Lung (tissue), 12 donors: ENCODE data around the gene SCAANT1. TPM values are rescaled to one million over a fixed set of nuclear protein-coding genes. Genes with fewer than 3 reads are reported as not detected.

Experiments used
- ATAC-seq: fragments of 200-7000 bp; cut with Tn5 transposase; one replicate; pipeline ENCODE4 v1.9.1; 2020; ENCODE audit warnings: moderate number of reproducible peaks; ENCODE audit not compliant: insufficient read depth, low FRiP score
- DNase-seq, 3 donors: peaks; one replicate each; pipeline ENCODE4 v3.0.0-alpha.2; 2013 to 2017
- H3K27ac ChIP-seq, 2 donors: one replicate each; pipeline ENCODE4 v1.5.1; 2013; ENCODE audit warnings: mild to moderate bottlenecking in 2 of 2, moderate library complexity in 2 of 2, control low read depth in 1 of 2, inconsistent platforms in 1 of 2, low read depth in 1 of 2, low read length in 1 of 2
- H3K27me3 ChIP-seq, 3 donors: one replicate each; pipeline ENCODE4 v1.5.1; 2013; ENCODE audit warnings: low read length in 2 of 3; ENCODE audit not compliant: control insufficient read depth in 3 of 3, insufficient read depth in 3 of 3
- H3K36me3 ChIP-seq, 4 donors: one replicate each; pipeline ENCODE4 v1.5.1; 2013; ENCODE audit warnings: low read length in 4 of 4, mild to moderate bottlenecking in 1 of 4, moderate library complexity in 1 of 4; ENCODE audit not compliant: control insufficient read depth in 4 of 4, insufficient read depth in 4 of 4
- H3K4me1 ChIP-seq, 5 donors: one replicate each; pipeline ENCODE4 v1.5.1; 2013; ENCODE audit warnings: low read length in 5 of 5, mild to moderate bottlenecking in 2 of 5, moderate library complexity in 1 of 5; ENCODE audit not compliant: control insufficient read depth in 5 of 5, insufficient read depth in 5 of 5
- H3K4me3 ChIP-seq: one replicate; pipeline ENCODE4 v1.5.1; 2013; ENCODE audit warnings: mild to moderate bottlenecking, control low read depth, moderate library complexity
- H3K9ac ChIP-seq, 2 donors: one replicate each; pipeline ENCODE4 v1.5.1; 2013; ENCODE audit warnings: low read length in 2 of 2, control low read depth in 1 of 2; ENCODE audit not compliant: insufficient read depth in 1 of 2
- H3K9me3 ChIP-seq, 4 donors: one replicate each; pipeline ENCODE4 v1.5.1; 2013; ENCODE audit warnings: low read length in 3 of 4, mild to moderate bottlenecking in 1 of 4, moderate library complexity in 1 of 4; ENCODE audit not compliant: control insufficient read depth in 4 of 4, insufficient read depth in 3 of 4
- WGBS, 2 donors: extraction: QIAGEN DNeasy Blood & Tissue Kit; methylation state at CpG; one replicate each; pipeline ENCODE4 v1.1.7; 2013; 5-methylcytosine and 5-hydroxymethylcytosine counted together
- polyA plus RNA-seq, 2 donors: library from polyadenylated mRNA; stranded (reverse); fragments of 200-250 nt; gene quantifications; one replicate each; pipeline ENCODE4 v1.2.1, GENCODE V29; 2013
- total RNA-seq, 2 donors: library from RNA; depleted of rRNA in 1 of 2; stranded (reverse); fragments of >200 nt in 1 of 2; gene quantifications; one replicate each; pipeline ENCODE4 v1.2.1, GENCODE V29; 2014 to 2021
- TF ChIP-seq, protein P1 (sequence below): IDR thresholded peaks from 2 replicates; pipeline ENCODE4 v1.5.1; 2012; ENCODE audit warnings: mild to moderate bottlenecking; ENCODE audit errors: control extremely low read depth, extremely low read depth
- donor health status: control.
- donor health status: control.
- donor health status: Bipolar disorder and iron deficiency.
- donor health status: healthy.
- donor health status: DM: yes; HTN: yes; CAD: no.

The SCAANT1 gene
- total and polyA plus RNA-seq, 4 donors, result not detected

DNA sequence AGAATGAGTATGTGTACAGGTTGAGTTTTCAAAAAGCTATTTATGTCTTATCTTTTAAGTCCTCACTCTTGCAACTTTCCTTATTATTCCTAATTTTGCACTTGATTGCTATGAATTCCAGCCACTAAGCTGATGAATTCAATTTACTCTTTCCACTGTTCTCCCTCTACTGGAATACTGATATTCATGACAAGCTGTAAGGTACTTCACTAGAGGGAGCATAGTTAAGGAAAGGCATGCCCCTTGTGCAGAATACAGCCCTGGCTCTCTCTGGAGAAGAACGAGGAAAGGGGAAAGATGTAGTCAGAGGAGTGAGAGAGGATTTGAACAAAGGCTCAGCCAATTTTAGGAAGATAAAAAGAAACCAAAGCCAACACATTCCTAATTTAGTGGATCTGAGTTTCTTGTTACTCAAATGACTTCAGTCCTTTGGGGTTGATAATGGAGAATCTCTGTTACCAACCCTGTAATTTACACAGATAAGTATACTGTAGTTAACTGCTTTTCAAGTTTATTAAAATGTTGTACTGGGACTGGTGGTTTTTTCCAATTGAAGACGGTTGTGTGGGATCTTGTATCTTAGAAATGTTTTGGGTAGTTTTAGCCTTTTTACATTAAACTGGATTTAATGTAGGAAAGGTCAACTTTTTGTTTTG is 4.0 kb downstream of the SCAANT1 start:
- TF ChIP-seq, protein P1, sequence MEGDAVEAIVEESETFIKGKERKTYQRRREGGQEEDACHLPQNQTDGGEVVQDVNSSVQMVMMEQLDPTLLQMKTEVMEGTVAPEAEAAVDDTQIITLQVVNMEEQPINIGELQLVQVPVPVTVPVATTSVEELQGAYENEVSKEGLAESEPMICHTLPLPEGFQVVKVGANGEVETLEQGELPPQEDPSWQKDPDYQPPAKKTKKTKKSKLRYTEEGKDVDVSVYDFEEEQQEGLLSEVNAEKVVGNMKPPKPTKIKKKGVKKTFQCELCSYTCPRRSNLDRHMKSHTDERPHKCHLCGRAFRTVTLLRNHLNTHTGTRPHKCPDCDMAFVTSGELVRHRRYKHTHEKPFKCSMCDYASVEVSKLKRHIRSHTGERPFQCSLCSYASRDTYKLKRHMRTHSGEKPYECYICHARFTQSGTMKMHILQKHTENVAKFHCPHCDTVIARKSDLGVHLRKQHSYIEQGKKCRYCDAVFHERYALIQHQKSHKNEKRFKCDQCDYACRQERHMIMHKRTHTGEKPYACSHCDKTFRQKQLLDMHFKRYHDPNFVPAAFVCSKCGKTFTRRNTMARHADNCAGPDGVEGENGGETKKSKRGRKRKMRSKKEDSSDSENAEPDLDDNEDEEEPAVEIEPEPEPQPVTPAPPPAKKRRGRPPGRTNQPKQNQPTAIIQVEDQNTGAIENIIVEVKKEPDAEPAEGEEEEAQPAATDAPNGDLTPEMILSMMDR, result no peak
- peaks cover 0 to 35% (median 10%) of the 10 kb centered on the region in 5 donors for H3K4me1 ChIP-seq
- peaks cover 0 to 12% (median 0%) of the 10 kb centered on the region in 4 donors for H3K36me3 ChIP-seq
- H3K4me3 ChIP-seq, result no peak overlapping the region
- DNase-seq, result peak in 2 of 3 donors; percentile 47 to 55
- no peak overlapping the region for H3K9ac ChIP-seq
- no peak for ATAC-seq
- no peaks in the 10 kb centered on the region for H3K27me3 ChIP-seq
- no peak overlapping the region for H3K27ac ChIP-seq
- 72 to 97% methylated on average over 2 of the region's 2 CpGs for WGBS, 2 donors
- H3K9me3 ChIP-seq, result no peaks in the 10 kb centered on the region

DNA sequence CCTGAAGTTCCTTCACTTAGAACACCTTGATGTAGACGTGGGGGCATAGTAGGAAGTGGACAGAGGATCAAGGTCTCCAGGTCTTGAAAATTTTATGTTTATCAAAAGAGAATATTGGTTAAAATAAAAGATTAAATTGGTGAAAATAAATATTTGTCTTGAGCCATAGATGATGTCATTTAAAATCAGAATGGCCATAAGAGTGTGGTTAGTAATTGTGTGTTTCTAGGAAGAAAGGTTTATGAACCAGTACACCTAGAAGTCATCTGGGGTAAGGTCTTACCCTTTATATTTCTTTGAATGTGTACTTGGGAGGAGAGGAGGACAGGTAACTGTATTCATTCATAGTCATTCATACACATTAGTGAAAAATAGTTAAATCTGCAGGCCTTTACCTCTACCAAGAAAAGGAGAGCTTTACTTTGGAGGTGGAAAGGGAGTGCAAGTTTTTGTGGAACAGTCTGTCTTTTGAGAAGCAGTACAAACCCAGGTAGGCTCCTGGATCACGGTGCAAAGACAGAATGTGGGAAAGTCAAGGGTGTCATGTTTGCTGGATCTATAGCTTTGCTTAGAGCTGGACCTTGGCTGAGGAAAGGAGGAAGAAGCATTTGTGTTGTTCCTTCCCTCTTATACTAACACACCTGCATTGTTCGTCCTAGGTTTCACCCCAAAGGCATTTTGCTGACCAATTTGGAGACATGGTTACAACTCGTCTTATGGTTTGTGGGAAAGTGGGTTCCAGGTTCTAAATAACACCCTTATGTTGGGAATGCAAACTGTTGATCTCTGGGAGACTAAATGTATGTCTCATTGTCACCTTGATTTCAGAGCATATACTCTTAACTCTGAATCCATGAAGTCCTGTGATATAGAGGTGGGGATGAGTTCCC is 6.2 kb downstream of the SCAANT1 start:
- Histone ChIP-seq H3K27ac (no peak overlapping the region), H3K4me3 (no peak overlapping the region), H3K4me1 (peaks cover 0 to 25% (median 4%) of the 10 kb centered on the region in 5 donors), H3K9ac (no peak overlapping the region), H3K36me3 (peaks cover 0 to 12% (median 0%) of the 10 kb centered on the region in 4 donors), H3K27me3 (no peaks in the 10 kb centered on the region), H3K9me3 (no peaks in the 10 kb centered on the region)
- DNase-seq (no peak), ATAC-seq (no peak)
- TF ChIP-seq, protein P1, result no peak
- WGBS, 2 donors, result 83 to 88% methylated on average over 4 of the region's 4 CpGs

DNA sequence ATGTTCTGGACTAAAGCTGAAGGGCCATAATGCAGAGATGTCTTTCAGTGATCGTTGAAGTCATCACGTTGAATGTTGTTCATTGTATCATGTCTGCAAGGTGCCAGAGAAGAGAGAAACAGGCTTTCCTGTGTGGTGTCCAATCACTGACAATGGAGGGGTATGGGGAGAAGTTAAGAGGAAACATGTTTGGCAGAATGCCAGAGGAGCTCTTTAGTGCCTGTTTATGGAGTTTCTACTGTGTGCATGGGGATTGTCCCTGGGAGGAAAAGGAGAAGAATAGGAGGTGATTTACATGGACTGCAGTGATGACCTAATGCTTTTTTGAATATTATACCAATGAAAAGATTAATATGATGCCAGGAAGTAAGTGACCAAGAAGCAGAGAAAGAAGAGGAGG is 11.7 kb downstream of the SCAANT1 start:
- H3K4me1 ChIP-seq, result peaks cover 0 to 6% (median 4%) of the 10 kb centered on the region in 5 donors
- DNase-seq (peak in 2 of 3 donors; percentile 54 to 74), ATAC-seq (no peak)
- H3K27ac ChIP-seq, result no peak overlapping the region
- H3K4me3 ChIP-seq, result no peak overlapping the region
- WGBS, 2 donors, result 35 to 40% methylated on average over 2 of the region's 2 CpGs
- H3K36me3 ChIP-seq, result peaks cover 0 to 13% (median 4%) of the 10 kb centered on the region in 4 donors
- no peaks in the 10 kb centered on the region for H3K27me3 ChIP-seq
- TF ChIP-seq, protein P1, result no peak
- no peak overlapping the region for H3K9ac ChIP-seq
- no peaks in the 10 kb centered on the region for H3K9me3 ChIP-seq
